Activated naive CD4-positive, alpha-beta T cell treated with anti-CD3 and anti-CD28 coated beads, Interleukin-2, amount 50 U/mL, for 24 hours (primary cell): ENCODE data around the gene GRHL3.
"Not testable (repeated sequence)": the region's sequence is repeated elsewhere in the genome, so short reads cannot be mapped to it uniquely, and the experiment has no call there.

Experiments used
- H3K27ac Mint-ChIP-seq: one replicate; pipeline ENCODE4 v1.8.0; 2021; ENCODE audit warnings: mild to moderate bottlenecking, mixed read lengths
- H3K27me3 Mint-ChIP-seq: one replicate; pipeline ENCODE4 v1.8.0; 2021; ENCODE audit warnings: mixed read lengths
- H3K36me3 Mint-ChIP-seq: one replicate; pipeline ENCODE4 v1.8.0; 2021; ENCODE audit warnings: mixed read lengths
- H3K4me1 Mint-ChIP-seq: one replicate; pipeline ENCODE4 v1.8.0; 2021; ENCODE audit warnings: mixed read lengths
- H3K4me3 Mint-ChIP-seq: one replicate; pipeline ENCODE4 v1.8.0; 2021; ENCODE audit warnings: mild to moderate bottlenecking, mixed read lengths
- H3K9me3 Mint-ChIP-seq: one replicate; pipeline ENCODE4 v1.8.0; 2021; ENCODE audit warnings: mixed read lengths

GRHL3 gene

GRCh38 chr1:24319312-24319863 is at the start of gene GRHL3:
Gene GRHL3 (plus strand): TSS chr1:24319357. CDS start chr1:24319552, 195 bp downstream.
- H3K27ac Mint-ChIP-seq, result peak within 1 kb of the TSS; percentile 55
- H3K36me3 Mint-ChIP-seq, result no peaks in the 10 kb centered on the region
- H3K9me3 Mint-ChIP-seq, result no peaks in the 10 kb centered on the region
- peaks cover 34% of the 10 kb centered on the region for H3K27me3 Mint-ChIP-seq
- peak within 1 kb of the TSS; percentile 73 for H3K4me3 Mint-ChIP-seq
- peaks cover 46% of the 10 kb centered on the region for H3K4me1 Mint-ChIP-seq

- H3K27ac Mint-ChIP-seq, H3K4me1 Mint-ChIP-seq, H3K36me3 Mint-ChIP-seq, H3K4me3 Mint-ChIP-seq, H3K9me3 Mint-ChIP-seq: not testable (repeated sequence)
- H3K27me3 Mint-ChIP-seq, result peaks cover 13% of the 10 kb centered on the region
These were observed 44.7 kb upstream of the GRHL3 start for GRCh38 chr1:24274203-24275103.

GRCh38 chr1:24275104-24275410 is 44.1 kb upstream of the GRHL3 start:
- H3K4me1 Mint-ChIP-seq, result peaks cover 6% of the 10 kb centered on the region
- H3K4me3 Mint-ChIP-seq, result no peak overlapping the region
- peaks cover 13% of the 10 kb centered on the region for H3K27me3 Mint-ChIP-seq
- H3K27ac Mint-ChIP-seq, result no peak overlapping the region
- H3K9me3 Mint-ChIP-seq, result peaks cover 4% of the 10 kb centered on the region
- H3K36me3 Mint-ChIP-seq, result peaks cover 7% of the 10 kb centered on the region

GRCh38 chr1:24275510-24275909 is 43.6 kb upstream of the GRHL3 start:
- Mint-ChIP-seq H3K27ac (no peak overlapping the region), H3K4me3 (no peak overlapping the region), H3K9me3 (peaks cover 4% of the 10 kb centered on the region), H3K27me3 (peaks cover 13% of the 10 kb centered on the region), H3K36me3 (peaks cover 7% of the 10 kb centered on the region), H3K4me1 (peaks cover 6% of the 10 kb centered on the region)

- Mint-ChIP-seq H3K4me1 (peaks cover 6% of the 10 kb centered on the region), H3K27me3 (peaks cover 11% of the 10 kb centered on the region), H3K27ac (no peak overlapping the region), H3K4me3 (no peak overlapping the region), H3K9me3 (peaks cover 4% of the 10 kb centered on the region), H3K36me3 (peaks cover 7% of the 10 kb centered on the region)
These were observed 42.4 kb upstream of the GRHL3 start for GRCh38 chr1:24276791-24277190.

GRCh38 chr1:24277420-24278169 is 41.6 kb upstream of the GRHL3 start:
- H3K36me3 Mint-ChIP-seq, result peaks cover 7% of the 10 kb centered on the region
- no peak overlapping the region for H3K27ac Mint-ChIP-seq
- peaks cover 12% of the 10 kb centered on the region for H3K27me3 Mint-ChIP-seq
- no peak overlapping the region for H3K4me3 Mint-ChIP-seq
- H3K4me1 Mint-ChIP-seq, result peaks cover 6% of the 10 kb centered on the region
- peaks cover 4% of the 10 kb centered on the region for H3K9me3 Mint-ChIP-seq

- Mint-ChIP-seq H3K27me3 (peaks cover 7% of the 10 kb centered on the region), H3K4me1 (peaks cover 6% of the 10 kb centered on the region), H3K36me3 (peaks cover 3% of the 10 kb centered on the region), H3K27ac (no peak overlapping the region), H3K9me3 (no peaks in the 10 kb centered on the region), H3K4me3 (no peak overlapping the region)
These were observed 40.4 kb upstream of the GRHL3 start for GRCh38 chr1:24278726-24279125.

- Mint-ChIP-seq H3K27ac (no peak overlapping the region), H3K9me3 (no peaks in the 10 kb centered on the region), H3K4me3 (no peak overlapping the region), H3K27me3 (peaks cover 3% of the 10 kb centered on the region), H3K36me3 (no peaks in the 10 kb centered on the region), H3K4me1 (peaks cover 6% of the 10 kb centered on the region)
These were observed 39.4 kb upstream of the GRHL3 start for GRCh38 chr1:24279590-24280232.

GRCh38 chr1:24281591-24281990 is 37.6 kb upstream of the GRHL3 start:
- peaks cover 1% of the 10 kb centered on the region for H3K27me3 Mint-ChIP-seq
- H3K4me3 Mint-ChIP-seq, result no peak overlapping the region
- no peaks in the 10 kb centered on the region for H3K9me3 Mint-ChIP-seq
- no peaks in the 10 kb centered on the region for H3K36me3 Mint-ChIP-seq
- H3K27ac Mint-ChIP-seq, result peak overlapping the region; percentile 2
- H3K4me1 Mint-ChIP-seq, result peaks cover 6% of the 10 kb centered on the region

- peaks cover 1% of the 10 kb centered on the region for H3K27me3 Mint-ChIP-seq
- H3K36me3 Mint-ChIP-seq, result no peaks in the 10 kb centered on the region
- peaks cover 3% of the 10 kb centered on the region for H3K4me1 Mint-ChIP-seq
- H3K27ac Mint-ChIP-seq, result no peak overlapping the region
- no peaks in the 10 kb centered on the region for H3K9me3 Mint-ChIP-seq
- no peak overlapping the region for H3K4me3 Mint-ChIP-seq
These were observed 36.7 kb upstream of the GRHL3 start for GRCh38 chr1:24282491-24282890.

- Mint-ChIP-seq H3K27me3 (peaks cover 1% of the 10 kb centered on the region), H3K36me3 (no peaks in the 10 kb centered on the region), H3K9me3 (no peaks in the 10 kb centered on the region), H3K4me3 (no peak overlapping the region), H3K4me1 (no peaks in the 10 kb centered on the region), H3K27ac (no peak overlapping the region)
These were observed 35.6 kb upstream of the GRHL3 start for GRCh38 chr1:24283326-24284155.

- H3K4me3 Mint-ChIP-seq, result no peak overlapping the region
These were observed 35.0 kb upstream of the GRHL3 start for GRCh38 chr1:24284156-24284471.

GRCh38 chr1:24285231-24285630 is 33.9 kb upstream of the GRHL3 start:
- H3K4me1 Mint-ChIP-seq, result no peaks in the 10 kb centered on the region
- no peak overlapping the region for H3K27ac Mint-ChIP-seq
- no peaks in the 10 kb centered on the region for H3K36me3 Mint-ChIP-seq
- H3K4me3 Mint-ChIP-seq, result no peak overlapping the region
- H3K9me3 Mint-ChIP-seq, result no peaks in the 10 kb centered on the region
- peaks cover 1% of the 10 kb centered on the region for H3K27me3 Mint-ChIP-seq

More at GRCh38 chr1:24284156-24284471, 35.0 kb upstream of the GRHL3 start:
- Mint-ChIP-seq H3K27me3 (peaks cover 1% of the 10 kb centered on the region), H3K4me1 (no peaks in the 10 kb centered on the region), H3K36me3 (no peaks in the 10 kb centered on the region), H3K9me3 (no peaks in the 10 kb centered on the region), H3K27ac (no peak overlapping the region)

GRCh38 chr1:24286246-24287010 is 32.7 kb upstream of the GRHL3 start:
- Mint-ChIP-seq H3K4me3 (no peak overlapping the region), H3K27me3 (peaks cover 1% of the 10 kb centered on the region), H3K4me1 (no peaks in the 10 kb centered on the region), H3K27ac (no peak overlapping the region), H3K36me3 (no peaks in the 10 kb centered on the region), H3K9me3 (no peaks in the 10 kb centered on the region)
